K562 (cell line): ENCODE results near the gene LRRC43. TPM values are rescaled to one million over a fixed set of nuclear protein-coding genes. Genes with fewer than 3 reads are reported as not detected.
A peak's percentile ranks its signal among the peaks of the same experiment; 100 is the strongest.

Experiments used
- ATAC-seq: fragments of 200-7000 bp; cut with Tn5 transposase; 3 replicates; pipeline ENCODE4 v1.9.1; 2020; ENCODE audit warnings: moderate library complexity
- BruUV-seq: library from RNA; stranded (reverse); fragments of 400-500 nt; replicated peaks from 2 replicates; lab custom pipeline; 2021; lab: Mats Ljungman, UMichigan
- CTCF ChIA-PET: fragments of 300-600 bp; formaldehyde crosslinking; extraction: SDS; loops from one replicate; lab custom pipeline; 2021; ENCODE audit warnings: low intra/inter-chr PET ratio; lab: Yijun Ruan, JAX
- POLR2A ChIA-PET: fragments of 300-600, 350-650 bp; sonication (Branson Sonifier 250); formaldehyde crosslinking; extraction: SDS; loops from one replicate; lab custom pipeline; 2021; ENCODE audit warnings: antibody characterized with exemption, inconsistent platforms; lab: Yijun Ruan, JAX
- DNase-seq, 4 experiments: peaks; one replicate each; pipeline versions ENCODE4 v3.0.0 to v3.0.0-alpha.2; 2011 to 2018; ENCODE audit warnings: low spot score in 3 of 4, mixed read lengths in 3 of 4; ENCODE audit errors: extremely low read depth in 1 of 4
- FAIRE-seq: peaks from 2 replicates; lab custom pipeline; 2011; peaks lifted over from hg19 to GRCh38; lab: Jason Lieb, UNC
- H2AFZ ChIP-seq: 2 replicates; pipeline ENCODE4 v1.6.0; 2011; ENCODE audit warnings: low read depth, low read length, control low read depth, inconsistent platforms
- H3K27ac ChIP-seq: fragments of 200-600 bp; 3 replicates; pipeline ENCODE4 v1.8.0; 2011; ENCODE audit warnings: low read depth, mild to moderate bottlenecking, control low read depth, inconsistent platforms, low read length, moderate library complexity, mixed read lengths; ENCODE audit errors: extremely low read depth
- H3K27me3 ChIP-seq, 2 experiments: fragments of 300-600 bp in 1 of 2; 2 replicates in 1 of 2; 3 replicates in 1 of 2; pipeline versions ENCODE4 v1.6.0 to v1.8.0; 2011; ENCODE audit warnings: inconsistent platforms in 2 of 2, low read length in 2 of 2, mild to moderate bottlenecking in 1 of 2, mixed read lengths in 1 of 2, moderate library complexity in 1 of 2; ENCODE audit not compliant: control insufficient read depth in 2 of 2, insufficient read depth in 2 of 2
- H3K36me3 ChIP-seq: fragments of 300-600 bp; 3 replicates; pipeline ENCODE4 v1.8.0; 2011; ENCODE audit warnings: mild to moderate bottlenecking, low read length, inconsistent platforms; ENCODE audit not compliant: control insufficient read depth, insufficient read depth
- H3K4me1 ChIP-seq, 2 experiments: fragments of 200-600 bp in 1 of 2; replicated peaks in 1 of 2; 2 replicates in 1 of 2; 3 replicates in 1 of 2; pipeline versions ENCODE4 v1.5.1 to v1.8.0; 2011; ENCODE audit warnings: inconsistent platforms in 2 of 2, low read length in 2 of 2, mild to moderate bottlenecking in 1 of 2, mixed read lengths in 1 of 2, moderate library complexity in 1 of 2; ENCODE audit not compliant: control insufficient read depth in 2 of 2, insufficient read depth in 2 of 2
- H3K4me2 ChIP-seq: 2 replicates; pipeline ENCODE4 v1.6.1; 2011; ENCODE audit warnings: low read length, control low read depth, inconsistent platforms, mixed read lengths; ENCODE audit not compliant: insufficient read depth
- H3K4me3 ChIP-seq: fragments of 200-600 bp; sonication (generic), shearing (Covaris generic); 2 replicates; pipeline ENCODE4 v1.5.1; 2016; ENCODE audit warnings: control low read depth, inconsistent platforms
- H3K79me2 ChIP-seq: fragments of 200-600 bp; 3 replicates; pipeline ENCODE4 v1.8.0; 2011; ENCODE audit warnings: low read length, inconsistent platforms; ENCODE audit not compliant: control insufficient read depth, insufficient read depth
- H3K9ac ChIP-seq, 2 experiments: 2 replicates each; pipeline versions ENCODE4 v1.6.0 to v1.6.1; 2011; ENCODE audit warnings: low read depth in 2 of 2, low read length in 2 of 2, control low read depth in 1 of 2, inconsistent platforms in 1 of 2, mild to moderate bottlenecking in 1 of 2, mixed read lengths in 1 of 2; ENCODE audit not compliant: insufficient read depth in 1 of 2
- H3K9me1 ChIP-seq: one replicate; pipeline ENCODE4 v1.6.0; 2011; ENCODE audit warnings: inconsistent platforms, mild to moderate bottlenecking, low read length, moderate library complexity; ENCODE audit not compliant: control insufficient read depth, insufficient read depth
- H3K9me3 ChIP-seq: replicated peaks from 2 replicates; pipeline ENCODE4 v1.5.1; 2011; ENCODE audit warnings: low read depth, low read length, inconsistent platforms; ENCODE audit not compliant: control insufficient read depth, insufficient read depth
- H4K20me1 ChIP-seq: replicated peaks from 2 replicates; pipeline ENCODE4 v1.6.1; 2011; ENCODE audit warnings: low read length, inconsistent platforms, mixed read lengths; ENCODE audit not compliant: control insufficient read depth, insufficient read depth
- PHB2 ChIP-seq: fragments of 450-650 bp; IDR thresholded peaks from 2 replicates; pipeline ENCODE4 v1.6.1; 2017; ENCODE audit warnings: low read depth
- POLR2A ChIP-seq: fragments of 450-650 bp; conservative IDR thresholded peaks from 2 replicates; pipeline ENCODE4 v1.6.1; 2016
- POLR2AphosphoS2 ChIP-seq: IDR thresholded peaks from 2 replicates; pipeline ENCODE4 v1.6.1; 2012; ENCODE audit warnings: low read length, improper control_type of control experiment
- POLR2B ChIP-seq: fragments of 450-650 bp; IDR thresholded peaks from 2 replicates; pipeline ENCODE4 v1.6.1; 2018; ENCODE audit warnings: low read depth; ENCODE audit not compliant: partially characterized antibody
- POLR2G ChIP-seq: fragments of 200-400 bp; formaldehyde crosslinking; IDR thresholded peaks from 2 replicates; pipeline ENCODE4 v1.6.1; 2017; ENCODE audit warnings: low read depth, mild to moderate bottlenecking, antibody characterized with exemption, low read length, moderate library complexity
- POU5F1 ChIP-seq: fragments of 150-350 bp; IDR thresholded peaks from 2 replicates; pipeline ENCODE4 v1.6.1; 2014; ENCODE audit warnings: borderline replicate concordance, low read length, low read depth, mild to moderate bottlenecking; ENCODE audit not compliant: partially characterized antibody
- RBM22 ChIP-seq: fragments of 200-400 bp; formaldehyde crosslinking; IDR thresholded peaks from 2 replicates; pipeline ENCODE4 v1.6.1; 2018; ENCODE audit warnings: low read length, low read depth; ENCODE audit not compliant: poor library complexity, severe bottlenecking
- SUPT5H ChIP-seq: fragments of 450-650 bp; IDR thresholded peaks from 2 replicates; pipeline ENCODE4 v1.6.1; 2016
- ZBTB33 ChIP-seq: sonication (generic); formaldehyde crosslinking; IDR thresholded peaks from 2 replicates; pipeline ENCODE4 v1.8.1; 2023; ENCODE audit warnings: mild to moderate bottlenecking, missing genetic modification reagents
- ZNF76 ChIP-seq: fragments of 250-450 bp; sonication (Bioruptor Pico); IDR thresholded peaks from 2 replicates; pipeline ENCODE4 v1.4.0; 2020; ENCODE audit warnings: mild to moderate bottlenecking, moderate library complexity, borderline replicate concordance
- WGBS: fragments of 100-300 bp; shearing (Covaris generic); methylation state at CpG from one replicate; pipeline ENCODE4 v1.1.6; 2016; ENCODE audit warnings: low coverage, mixed read lengths; ENCODE audit not compliant: insufficient coverage; ENCODE audit errors: missing lambda C conversion rate; 5-methylcytosine and 5-hydroxymethylcytosine counted together
- in situ Hi-C: fragments of 300-500 bp; cut with MboI; formaldehyde crosslinking; loops from 4 replicates; pipeline ENCODE4 v1.15.0; 2018; ENCODE audit warnings: inconsistent platforms, mixed read lengths
- intact Hi-C: fragments of 100-400 bp; cut with micrococcal nuclease; formaldehyde crosslinking; loops from 2 replicates; pipeline ENCODE4 v1.14.2; 2022
- polyA plus RNA-seq, 8 experiments: library from polyadenylated mRNA; depleted of rRNA in 4 of 8; stranded (reverse) in 5 of 8; unstranded in 3 of 8; fragments of >200 nt; fragmentation: Nextera tagmentation in 2 of 8; fragmentation: Illumina TruSeq in 1 of 8; extraction: Ambion mirVana in 2 of 8; extraction: Trizol in 1 of 8; gene quantifications; 2 replicates each; pipeline versions ENCODE4 v1.2.1 to v1.2.3, GENCODE V29; 2011 to 2014; ENCODE audit warnings: inconsistent platforms in 1 of 8, missing spikeins in 1 of 8
- total RNA-seq, 7 experiments: library from RNA; depleted of rRNA in 6 of 7; stranded (reverse); fragments of >200 nt in 6 of 7; fragmentation: Illumina TruSeq in 2 of 7; extraction: Trizol in 2 of 7; gene quantifications; 2 replicates each; pipeline versions ENCODE4 v1.2.1 to v1.2.3, GENCODE V29; 2011 to 2021; ENCODE audit warnings: low replicate concordance in 1 of 7

Gene LRRC43
- total and polyA plus RNA-seq, 9 of the 15 experiments (the other 6 are each of a cell fraction or from before 2014, with no cell fraction given) = 0.19 TPM; not detected in 8

GRCh38 chr12:122145505-122146330 is 37.2 kb upstream of the LRRC43 start:
- in situ Hi-C loops = no loop called here
- Histone ChIP-seq H3K4me2 (no peak overlapping the region), H3K4me1 (peaks cover 0 to 21% of the 10 kb centered on the region in 2 experiments; a peak in 2 of 5 replicates), H2AFZ (no peak overlapping the region), H3K36me3 (peaks cover 34% of the 10 kb centered on the region; the same call in 2 of the 3 replicates), H4K20me1 (peaks cover 41% of the 10 kb centered on the region), H3K9me3 (no peaks in the 10 kb centered on the region), H3K27me3 (no peaks in the 10 kb centered on the region; a peak in 1 of 5 replicates), H3K79me2 (no peaks in the 10 kb centered on the region), H3K9me1 (peaks cover 9% of the 10 kb centered on the region), H3K9ac (peak overlapping the region in 1 of 2 experiments; percentile 61; a peak in 1 of 4 replicates), H3K4me3 (no peak overlapping the region), H3K27ac (no peak overlapping the region)
- ChIA-PET POLR2A (interaction anchor here (0.7 to 1.3 kb wide), 6 partner anchors 9 to 45 kb away, joined by 3 to 5 read pairs (median 3); no protein-coding TSS in a partner anchor), CTCF (no interaction called here)
- no TSS peak for BruUV-seq
- FAIRE-seq = no peak
- no peak for DNase-seq
- TF ChIP-seq POLR2AphosphoS2 (peak; percentile 68; the same call in 1 of the 2 replicates), POLR2B (peak; percentile 11), POLR2A (peak; percentile 47; the same call in 1 of the 2 replicates), SUPT5H (peak; percentile 35), RBM22 (peak; percentile 70), ZBTB33 (CRISPR knock-in tag) (peak; percentile 36; the same call in 1 of the 2 replicates), PHB2 (no peak), POLR2G (peak; percentile 78), ZNF76 (CRISPR knock-in tag) (no peak), POU5F1 (no peak)
- 86% methylated on average over 14 of the region's 23 CpGs for WGBS
- peak; percentile 10 for ATAC-seq
- intact Hi-C loops = no loop called here
